ENCODE results near the gene STAT2. TPM values are rescaled to one million over a fixed set of nuclear protein-coding genes. Genes with fewer than 3 reads are reported as not detected.

Gene STAT2
- total and polyA plus RNA-seq, 9 of the 15 experiments (the other 6 are each of a cell fraction or from before 2014, with no cell fraction given): 15.5 to 46.9 (median 40.1) TPM

DNA sequence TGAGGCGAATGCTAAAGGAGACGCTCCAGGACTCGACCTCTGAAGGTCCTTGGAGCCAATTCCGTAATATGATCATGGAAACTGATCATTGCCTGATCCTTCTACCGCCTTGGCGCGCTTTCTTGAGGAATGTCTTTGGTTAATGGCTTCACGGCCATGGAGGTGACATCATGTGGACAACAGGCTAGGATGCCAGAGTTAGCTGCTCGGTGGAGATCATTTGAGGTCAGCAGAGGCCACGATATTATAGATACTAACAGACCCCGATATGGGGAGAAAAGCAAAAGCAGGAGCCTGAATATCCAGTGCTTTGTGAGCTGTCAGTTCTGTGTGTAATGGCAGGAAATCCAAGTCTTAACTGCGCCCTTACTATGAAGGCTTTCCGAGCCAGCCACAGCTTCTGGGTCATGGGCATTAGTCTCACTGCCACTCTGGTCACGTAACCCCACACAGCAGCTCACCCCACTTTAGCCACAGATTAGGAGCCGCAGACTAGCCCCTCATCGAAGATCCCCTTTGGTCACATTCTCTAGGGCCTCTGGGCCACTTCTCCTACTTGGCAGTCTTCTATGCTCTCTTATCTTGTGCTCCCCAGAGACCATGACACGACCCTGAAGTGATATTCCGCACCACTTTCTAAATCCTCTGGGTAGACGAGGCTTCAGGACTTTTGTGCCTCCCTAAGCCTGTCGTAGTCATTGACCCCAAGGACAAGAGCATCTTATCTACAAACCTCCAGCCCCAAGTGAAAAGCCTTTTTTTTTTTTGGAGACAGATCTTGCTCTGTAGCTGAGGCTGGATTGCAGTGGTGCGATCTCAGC, 59.1 kb downstream of the STAT2 start (continued):
- peak; percentile 69; the same call in 1 of the 2 replicates for TF ChIP-seq EP300 (IDR thresholded peaks at IDR 0.05; ENCODE audit: low read length)
- no peak for TF ChIP-seq BDP1 (IDR thresholded peaks at IDR 0.05; ENCODE audit: insufficient read depth, insufficient read length)
- TF ChIP-seq SREBF1 (IDR thresholded peaks at IDR 0.05; ENCODE audit: borderline replicate concordance, low read depth, low read length): no peak
- TF ChIP-seq ELF1 (tag; IDR thresholded peaks at IDR 0.05): 0 out of 2 replicates have a peak, but pooled peaks have one; percentile 54
- TF ChIP-seq ZNF121 (CRISPR knock-in tag; conservative IDR thresholded peaks at IDR 0.05): no peak
- TF ChIP-seq ZNF3 (CRISPR knock-in tag; IDR thresholded peaks at IDR 0.05): no peak
- TF ChIP-seq, protein P1, sequence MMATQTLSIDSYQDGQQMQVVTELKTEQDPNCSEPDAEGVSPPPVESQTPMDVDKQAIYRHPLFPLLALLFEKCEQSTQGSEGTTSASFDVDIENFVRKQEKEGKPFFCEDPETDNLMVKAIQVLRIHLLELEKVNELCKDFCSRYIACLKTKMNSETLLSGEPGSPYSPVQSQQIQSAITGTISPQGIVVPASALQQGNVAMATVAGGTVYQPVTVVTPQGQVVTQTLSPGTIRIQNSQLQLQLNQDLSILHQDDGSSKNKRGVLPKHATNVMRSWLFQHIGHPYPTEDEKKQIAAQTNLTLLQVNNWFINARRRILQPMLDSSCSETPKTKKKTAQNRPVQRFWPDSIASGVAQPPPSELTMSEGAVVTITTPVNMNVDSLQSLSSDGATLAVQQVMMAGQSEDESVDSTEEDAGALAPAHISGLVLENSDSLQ (IDR thresholded peaks at IDR 0.05): no peak
- TF ChIP-seq NR1H2 (CRISPR knock-in tag; IDR thresholded peaks at IDR 0.05): no peak; the same call in 1 of the 2 replicates
- no peak for TF ChIP-seq ZNF764 (CRISPR knock-in tag; IDR thresholded peaks at IDR 0.05; ENCODE audit: low read depth)
- TF ChIP-seq RBM25 (IDR thresholded peaks at IDR 0.05; ENCODE audit: low read depth, low read length, severe bottlenecking): no peak
- TF ChIP-seq SRF (CRISPR knock-in tag; IDR thresholded peaks at IDR 0.05): no peak
- no peak for TF ChIP-seq ZNF77 (CRISPR knock-in tag; IDR thresholded peaks at IDR 0.05)
- TF ChIP-seq SAFB (IDR thresholded peaks at IDR 0.05; ENCODE audit: borderline replicate concordance, low read depth, low read length): no peak
- TF ChIP-seq L3MBTL2 (IDR thresholded peaks at IDR 0.05): peak; percentile 78
- TF ChIP-seq ZNF76 (CRISPR knock-in tag; IDR thresholded peaks at IDR 0.05; ENCODE audit: borderline replicate concordance): no peak; the same call in 1 of the 2 replicates
- no peak for TF ChIP-seq POU5F1 (IDR thresholded peaks at IDR 0.05; ENCODE audit: borderline replicate concordance, low read depth, low read length, partially characterized antibody)
- TF ChIP-seq ZNF586 (CRISPR knock-in tag; conservative IDR thresholded peaks at IDR 0.05): no peak
- peak in 1 of 2 experiments; percentile 85 for TF ChIP-seq NCOA2 (IDR thresholded peaks at IDR 0.05; ENCODE audit: partially characterized antibody in 2 of 2)
- no peak for TF ChIP-seq GABPA (tag; conservative IDR thresholded peaks at IDR 0.05; ENCODE audit: low read depth)
- TF ChIP-seq, protein P2, sequence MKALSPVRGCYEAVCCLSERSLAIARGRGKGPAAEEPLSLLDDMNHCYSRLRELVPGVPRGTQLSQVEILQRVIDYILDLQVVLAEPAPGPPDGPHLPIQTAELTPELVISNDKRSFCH (CRISPR knock-in tag; IDR thresholded peaks at IDR 0.05): no peak
- TF ChIP-seq, protein P2 (tag; IDR thresholded peaks at IDR 0.05): peak; percentile 57; the same call in 1 of the 2 replicates
- TF ChIP-seq, protein P3, sequence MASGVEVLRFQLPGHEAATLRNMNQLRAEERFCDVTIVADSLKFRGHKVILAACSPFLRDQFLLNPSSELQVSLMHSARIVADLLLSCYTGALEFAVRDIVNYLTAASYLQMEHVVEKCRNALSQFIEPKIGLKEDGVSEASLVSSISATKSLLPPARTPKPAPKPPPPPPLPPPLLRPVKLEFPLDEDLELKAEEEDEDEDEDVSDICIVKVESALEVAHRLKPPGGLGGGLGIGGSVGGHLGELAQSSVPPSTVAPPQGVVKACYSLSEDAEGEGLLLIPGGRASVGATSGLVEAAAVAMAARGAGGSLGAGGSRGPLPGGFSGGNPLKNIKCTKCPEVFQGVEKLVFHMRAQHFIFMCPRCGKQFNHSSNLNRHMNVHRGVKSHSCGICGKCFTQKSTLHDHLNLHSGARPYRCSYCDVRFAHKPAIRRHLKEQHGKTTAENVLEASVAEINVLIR (CRISPR knock-in tag; IDR thresholded peaks at IDR 0.05): no peak
- TF ChIP-seq, protein P4, sequence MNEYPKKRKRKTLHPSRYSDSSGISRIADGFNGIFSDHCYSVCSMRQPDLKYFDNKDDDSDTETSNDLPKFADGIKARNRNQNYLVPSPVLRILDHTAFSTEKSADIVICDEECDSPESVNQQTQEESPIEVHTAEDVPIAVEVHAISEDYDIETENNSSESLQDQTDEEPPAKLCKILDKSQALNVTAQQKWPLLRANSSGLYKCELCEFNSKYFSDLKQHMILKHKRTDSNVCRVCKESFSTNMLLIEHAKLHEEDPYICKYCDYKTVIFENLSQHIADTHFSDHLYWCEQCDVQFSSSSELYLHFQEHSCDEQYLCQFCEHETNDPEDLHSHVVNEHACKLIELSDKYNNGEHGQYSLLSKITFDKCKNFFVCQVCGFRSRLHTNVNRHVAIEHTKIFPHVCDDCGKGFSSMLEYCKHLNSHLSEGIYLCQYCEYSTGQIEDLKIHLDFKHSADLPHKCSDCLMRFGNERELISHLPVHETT (CRISPR knock-in tag; conservative IDR thresholded peaks at IDR 0.05 in 1 of 2, IDR thresholded peaks at IDR 0.05 in 1 of 2): no peak; a peak in 1 of 4 replicates
- TF ChIP-seq EZH2 (IDR thresholded peaks at IDR 0.05; ENCODE audit: borderline replicate concordance, low read depth, low read length): no peak
- TF ChIP-seq ZSCAN29 (IDR thresholded peaks at IDR 0.05): no peak

All from K562 (cell line).